Muscle layer of colon (tissue), 2 donors: ENCODE measurements around the gene CBR3.

Source experiments
- H3K27ac ChIP-seq: one replicate; pipeline ENCODE4 v1.7.0; 2013; ENCODE audit warnings: low read depth, mild to moderate bottlenecking, low read length, moderate library complexity
- H3K27me3 ChIP-seq, 2 donors: one replicate each; pipeline ENCODE4 v1.7.0; 2013; ENCODE audit warnings: low read length in 2 of 2, mild to moderate bottlenecking in 2 of 2; ENCODE audit not compliant: insufficient read depth in 2 of 2, control insufficient read depth in 1 of 2
- H3K36me3 ChIP-seq: one replicate; pipeline ENCODE4 v1.7.0; 2013; ENCODE audit warnings: mild to moderate bottlenecking, low read length; ENCODE audit not compliant: insufficient read depth
- H3K4me1 ChIP-seq: one replicate; pipeline ENCODE4 v1.7.0; 2013; ENCODE audit warnings: mild to moderate bottlenecking, low read length; ENCODE audit not compliant: insufficient read depth
- H3K4me3 ChIP-seq, 2 donors: one replicate each; pipeline ENCODE4 v1.7.0; 2013; ENCODE audit warnings: low read length in 2 of 2, low read depth in 1 of 2, mild to moderate bottlenecking in 1 of 2, moderate library complexity in 1 of 2
- H3K9ac ChIP-seq: one replicate; pipeline ENCODE4 v1.7.0; 2013; ENCODE audit warnings: low read length
- H3K9me3 ChIP-seq: one replicate; pipeline ENCODE4 v1.7.0; 2013; ENCODE audit warnings: mild to moderate bottlenecking, low read length
- donor health status: abdominal sarcoma.
- donor health status: Adenocarcinoma of cecum.

The CBR3 gene

GRCh38 chr21:36100971-36101641, 33.8 kb upstream of the CBR3 start:
- Histone ChIP-seq H3K4me3 (no peak overlapping the region), H3K36me3 (no peaks in the 10 kb centered on the region), H3K27me3 (peaks cover 0 to 5% of the 10 kb centered on the region in 2 donors), H3K9ac (no peak overlapping the region), H3K27ac (no peak overlapping the region), H3K4me1 (peaks cover 5% of the 10 kb centered on the region), H3K9me3 (no peaks in the 10 kb centered on the region)

GRCh38 chr21:36103434-36103833, 31.4 kb upstream of the CBR3 start:
- H3K9me3 ChIP-seq = no peaks in the 10 kb centered on the region
- no peak overlapping the region for H3K4me3 ChIP-seq
- H3K27me3 ChIP-seq = peaks cover 0 to 5% of the 10 kb centered on the region in 2 donors
- no peak overlapping the region for H3K27ac ChIP-seq
- peaks cover 5% of the 10 kb centered on the region for H3K4me1 ChIP-seq
- H3K36me3 ChIP-seq = no peaks in the 10 kb centered on the region
- no peak overlapping the region for H3K9ac ChIP-seq

DNA sequence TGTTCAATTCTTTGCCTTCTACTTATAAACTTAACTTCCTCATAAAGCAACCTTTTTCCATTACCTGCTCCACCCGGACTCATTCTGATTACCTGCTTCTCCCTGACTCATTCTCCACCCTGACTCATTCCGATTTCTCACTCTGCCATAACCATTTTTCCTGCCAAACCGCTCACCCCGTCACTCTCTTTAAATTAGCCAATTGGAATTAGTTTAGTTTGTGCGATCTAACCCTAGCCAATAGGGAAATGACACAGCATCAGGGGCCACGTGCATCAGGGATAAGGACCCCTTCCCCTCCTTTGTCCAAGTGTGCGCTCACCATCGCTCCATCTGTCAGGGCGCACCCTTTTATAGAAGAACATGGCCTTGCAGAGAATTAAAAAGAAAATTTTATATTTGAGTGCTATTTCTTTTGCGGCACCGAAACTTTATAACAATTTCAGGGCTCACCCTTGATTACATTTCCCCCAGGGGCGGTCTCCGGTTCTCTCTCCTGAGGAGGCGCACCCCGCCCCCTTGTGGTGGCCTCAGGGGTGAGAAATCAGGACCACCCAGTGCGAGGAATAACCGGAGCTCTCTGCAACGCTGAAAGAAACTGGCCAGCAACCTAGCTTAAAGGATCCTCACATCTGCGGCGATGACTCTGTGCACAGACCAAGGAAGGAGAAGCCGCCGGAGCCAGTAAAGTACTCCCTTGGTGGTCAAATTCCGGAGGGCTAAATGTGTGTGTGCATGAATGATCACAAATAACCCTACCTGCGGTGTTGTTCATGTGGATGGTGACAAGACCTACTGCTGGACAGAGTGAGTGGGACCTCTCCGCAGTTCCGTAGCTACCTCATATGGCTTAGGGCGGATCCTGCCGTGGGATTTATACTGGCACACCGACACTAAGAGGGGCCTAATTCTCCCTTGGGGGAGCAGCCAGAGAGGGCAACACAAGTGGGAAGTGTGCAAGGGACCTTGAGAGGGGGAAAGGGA, 30.3 kb upstream of the CBR3 start:
- peaks cover 5% of the 10 kb centered on the region for H3K4me1 ChIP-seq
- H3K27ac ChIP-seq = no peak overlapping the region

GRCh38 chr21:36105327-36105842, 29.5 kb upstream of the CBR3 start:
- no peaks in the 10 kb centered on the region for H3K9me3 ChIP-seq
- no peaks in the 10 kb centered on the region for H3K36me3 ChIP-seq
- no peak overlapping the region for H3K4me3 ChIP-seq
- H3K27ac ChIP-seq = no peak overlapping the region
- H3K4me1 ChIP-seq = peaks cover 5% of the 10 kb centered on the region
- H3K9ac ChIP-seq = no peak overlapping the region
- peaks cover 0 to 5% of the 10 kb centered on the region in 2 donors for H3K27me3 ChIP-seq

More for the DNA sequence above, 30.3 kb upstream of the CBR3 start:
- Histone ChIP-seq H3K4me3 (no peak overlapping the region), H3K9me3 (no peaks in the 10 kb centered on the region), H3K36me3 (no peaks in the 10 kb centered on the region), H3K9ac (no peak overlapping the region), H3K27me3 (peaks cover 0 to 5% of the 10 kb centered on the region in 2 donors)

DNA sequence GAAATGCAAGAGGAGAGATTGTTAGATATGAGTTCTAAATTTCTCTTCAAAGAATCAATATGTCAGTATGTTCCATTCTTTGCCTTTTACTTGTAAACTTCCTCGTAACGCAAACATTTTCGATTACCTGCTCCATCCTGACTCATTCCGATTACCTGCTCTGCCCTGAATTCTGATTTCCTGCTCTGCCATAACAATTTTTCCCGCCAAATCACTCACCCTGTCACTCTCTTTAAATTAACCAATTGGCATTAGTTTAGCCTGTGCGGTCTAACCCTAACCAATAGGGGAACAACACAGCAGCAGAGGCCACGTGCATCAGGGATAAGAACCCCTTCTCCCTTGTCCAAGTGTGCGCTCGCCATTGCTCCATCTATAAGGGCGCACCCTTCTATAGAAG, 25.0 kb upstream of the CBR3 start:
- Histone ChIP-seq H3K27ac (no peak overlapping the region), H3K4me3 (no peak overlapping the region), H3K4me1 (peaks cover 4% of the 10 kb centered on the region), H3K9ac (no peak overlapping the region), H3K9me3 (no peaks in the 10 kb centered on the region), H3K27me3 (no peaks in the 10 kb centered on the region), H3K36me3 (no peaks in the 10 kb centered on the region)

DNA sequence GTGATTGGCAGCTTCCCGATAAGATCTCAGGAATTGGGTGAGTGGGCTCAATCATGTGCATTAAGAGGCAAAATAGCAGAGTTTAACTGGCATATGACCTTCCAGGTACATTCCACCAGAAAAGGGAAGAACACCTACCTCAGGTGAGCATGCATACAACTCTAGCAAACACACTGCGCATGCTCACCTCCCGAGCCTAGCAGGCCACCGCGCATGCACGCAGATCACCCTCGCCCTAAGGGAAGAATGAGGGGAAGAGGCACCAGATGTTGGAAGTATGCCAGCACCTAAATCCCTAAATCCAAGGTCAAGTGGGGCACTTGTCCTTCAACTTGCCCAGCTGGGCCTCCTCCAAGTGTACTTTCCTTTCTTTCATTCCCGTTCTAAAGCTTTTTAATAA, 23.6 kb upstream of the CBR3 start:
- H3K4me1 ChIP-seq = peaks cover 4% of the 10 kb centered on the region
- H3K9ac ChIP-seq = no peak overlapping the region
- no peak overlapping the region for H3K27ac ChIP-seq
- H3K36me3 ChIP-seq = no peaks in the 10 kb centered on the region
- H3K27me3 ChIP-seq = no peaks in the 10 kb centered on the region
- no peak overlapping the region for H3K4me3 ChIP-seq
- H3K9me3 ChIP-seq = no peaks in the 10 kb centered on the region

GRCh38 chr21:36113647-36114428, 21.0 kb upstream of the CBR3 start:
- Histone ChIP-seq H3K4me3 (peak overlapping the region in 1 of 2 donors; percentile 32), H3K9ac (no peak overlapping the region), H3K4me1 (peaks cover 4% of the 10 kb centered on the region), H3K9me3 (no peaks in the 10 kb centered on the region), H3K27me3 (no peaks in the 10 kb centered on the region), H3K36me3 (no peaks in the 10 kb centered on the region), H3K27ac (no peak overlapping the region)

DNA sequence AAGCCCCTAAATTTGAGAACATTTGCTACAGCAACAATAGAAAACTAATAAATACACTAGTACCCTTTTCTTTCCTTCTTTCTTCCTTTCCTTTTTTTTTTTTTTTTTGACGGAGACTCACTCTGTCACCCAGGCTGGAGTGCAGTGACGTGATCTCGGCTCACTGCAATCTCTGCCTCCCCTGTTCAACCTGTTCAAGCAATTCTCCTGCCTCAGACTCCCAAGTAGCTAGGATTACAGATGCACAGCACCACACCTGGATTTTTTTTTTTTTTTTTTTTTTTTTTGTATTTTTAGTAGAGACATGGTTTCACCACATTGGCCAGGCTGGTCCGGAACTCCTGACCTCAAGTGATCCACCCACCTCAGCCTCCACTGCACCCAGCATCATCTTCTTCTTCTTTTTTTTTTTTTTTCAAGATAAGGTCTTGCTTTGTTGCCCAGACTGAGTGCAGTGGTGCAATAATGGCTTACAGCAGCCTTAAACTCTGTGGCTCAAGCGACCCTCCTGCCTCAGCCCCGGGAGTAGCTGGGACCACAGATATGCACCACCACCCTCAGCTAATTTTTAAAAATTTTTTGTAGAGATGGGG, 19.6 kb upstream of the CBR3 start:
- Histone ChIP-seq H3K27ac (no peak overlapping the region), H3K4me3 (no peak overlapping the region), H3K9ac (no peak overlapping the region), H3K36me3 (no peaks in the 10 kb centered on the region), H3K27me3 (no peaks in the 10 kb centered on the region), H3K9me3 (no peaks in the 10 kb centered on the region), H3K4me1 (peaks cover 4% of the 10 kb centered on the region)

DNA sequence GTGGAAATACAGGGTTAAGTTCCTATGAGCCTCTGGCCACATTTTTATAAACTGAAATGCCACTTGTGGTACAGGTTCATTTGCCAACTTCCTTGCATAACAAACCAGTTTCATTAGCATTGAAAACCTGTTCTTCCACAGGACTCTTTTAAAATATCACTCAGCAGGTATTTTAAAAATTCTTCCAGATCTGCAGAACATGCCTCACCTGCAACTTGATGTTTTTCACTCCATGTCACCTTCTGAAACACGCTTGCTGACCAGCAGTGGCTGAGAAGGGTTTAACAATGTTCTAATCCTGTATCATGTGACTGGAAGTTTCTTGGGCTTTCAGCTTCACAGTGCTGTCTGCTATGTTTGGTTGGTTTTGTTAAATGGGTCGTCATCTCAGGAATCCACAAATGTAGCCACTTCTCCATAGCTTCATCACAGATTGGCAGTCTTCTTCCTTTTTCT, 17.6 kb upstream of the CBR3 start:
- Histone ChIP-seq H3K9me3 (no peaks in the 10 kb centered on the region), H3K9ac (no peak overlapping the region), H3K4me3 (no peak overlapping the region), H3K4me1 (peaks cover 4% of the 10 kb centered on the region), H3K27me3 (no peaks in the 10 kb centered on the region), H3K36me3 (no peaks in the 10 kb centered on the region), H3K27ac (no peak overlapping the region)

GRCh38 chr21:36120304-36120888, 14.5 kb upstream of the CBR3 start:
- H3K27me3 ChIP-seq = no peaks in the 10 kb centered on the region
- no peaks in the 10 kb centered on the region for H3K4me1 ChIP-seq
- H3K36me3 ChIP-seq = no peaks in the 10 kb centered on the region
- no peaks in the 10 kb centered on the region for H3K9me3 ChIP-seq
- H3K27ac ChIP-seq = no peak overlapping the region
- no peak overlapping the region for H3K9ac ChIP-seq
- no peak overlapping the region for H3K4me3 ChIP-seq
